GM10266 (cell line): ENCODE measurements around the gene CFAP68.

Experiments used
- DNase-seq: peaks from one replicate; pipeline ENCODE4 v3.0.0; 2012; ENCODE audit errors: extremely low spot score
- CTCF ChIP-seq: IDR thresholded peaks from 2 replicates; pipeline ENCODE4 v1.5.1; 2012; ENCODE audit warnings: mild to moderate bottlenecking, low read depth; ENCODE audit not compliant: control insufficient read depth, insufficient read depth; ENCODE audit errors: missing control alignments

CFAP68 gene

GRCh38 chr11:111911563-111912401 lies 32.4 kb downstream of the CFAP68 start, which contains the start of gene CRYAB:
Gene CRYAB (minus strand): TSS chr11:111911770. CDS start chr11:111911724, 46 bp downstream.
- DNase-seq: no peak

GRCh38 chr11:111912535-111912934 lies 33.2 kb downstream of the CFAP68 start, which contains the start of gene HSPB2:
Gene HSPB2 (plus strand): TSS chr11:111912734. CDS start chr11:111912830, 96 bp downstream.
- DNase-seq: no peak
- no peak for TF ChIP-seq CTCF

More at GRCh38 chr11:111911563-111912401, 32.4 kb downstream of the CFAP68 start, which contains the start of gene CRYAB:
- TF ChIP-seq CTCF: no peak

GRCh38 chr11:111913031-111913861 lies 33.9 kb downstream of the CFAP68 start:
- no peak for TF ChIP-seq CTCF
- DNase-seq: no peak

GRCh38 chr11:111913997-111914396 lies 34.7 kb downstream of the CFAP68 start:
- no peak for DNase-seq

GRCh38 chr11:111916768-111917167 lies 37.4 kb downstream of the CFAP68 start:
- no peak for DNase-seq
- TF ChIP-seq CTCF: no peak

More at GRCh38 chr11:111913997-111914396, 34.7 kb downstream of the CFAP68 start:
- no peak for TF ChIP-seq CTCF

- TF ChIP-seq CTCF: no peak
- DNase-seq: no peak
These were observed 38.0 kb downstream of the CFAP68 start for GRCh38 chr11:111917312-111917711.
